Effector CD8-positive, alpha-beta T cell (primary cell): ENCODE results near the gene NUP214.
"Not testable (repeated sequence)": the region's sequence is repeated elsewhere in the genome, so short reads cannot be mapped to it uniquely, and the experiment has no call there.

ENCODE experiments used
- DNase-seq: peaks from one replicate; lab custom pipeline; 2025; lab: John Stamatoyannopoulos, UW

The NUP214 gene

GRCh38 chr9:131116281-131117120, 8.9 kb upstream of the NUP214 start:
- DNase-seq, result no peak

GRCh38 chr9:131117121-131117761, 8.1 kb upstream of the NUP214 start:
- DNase-seq, result no peak

GRCh38 chr9:131117762-131118145, 7.6 kb upstream of the NUP214 start:
- DNase-seq, result no peak

- DNase-seq, result no peak
Observed at GRCh38 chr9:131119600-131119999, 5.8 kb upstream of the NUP214 start.

- no peak for DNase-seq
Observed at GRCh38 chr9:131120620-131121228, 4.7 kb upstream of the NUP214 start.

- DNase-seq, result no peak
Observed at GRCh38 chr9:131121346-131121745, 4.0 kb upstream of the NUP214 start.

GRCh38 chr9:131122158-131122557, 3.2 kb upstream of the NUP214 start:
- DNase-seq, result no peak

GRCh38 chr9:131125038-131125287, 423 bp upstream of the NUP214 start:
- DNase-seq, result no peak

- DNase-seq, result no peak
Observed at GRCh38 chr9:131126059-131126426, 657 bp downstream of the NUP214 start.

- no peak for DNase-seq
Observed at GRCh38 chr9:131129183-131129582, 3.8 kb downstream of the NUP214 start.

GRCh38 chr9:131138676-131139075, 13.3 kb downstream of the NUP214 start:
- no peak for DNase-seq

GRCh38 chr9:131140112-131140511, 14.7 kb downstream of the NUP214 start:
- no peak for DNase-seq

- DNase-seq, result no peak
Observed at GRCh38 chr9:131140550-131140949, 15.2 kb downstream of the NUP214 start.

- DNase-seq, result no peak
Observed at GRCh38 chr9:131142160-131142559, 16.8 kb downstream of the NUP214 start.

GRCh38 chr9:131144201-131144600, 18.8 kb downstream of the NUP214 start:
- DNase-seq, result no peak

GRCh38 chr9:131145245-131145644, 19.9 kb downstream of the NUP214 start:
- DNase-seq, result no peak

GRCh38 chr9:131146186-131146585, 20.8 kb downstream of the NUP214 start:
- no peak for DNase-seq

- DNase-seq, result no peak
Observed at GRCh38 chr9:131148276-131148675, 22.9 kb downstream of the NUP214 start.

- DNase-seq, result no peak
Observed at GRCh38 chr9:131148966-131149687, 23.7 kb downstream of the NUP214 start.

GRCh38 chr9:131149688-131150053, 24.3 kb downstream of the NUP214 start:
- no peak for DNase-seq

- no peak for DNase-seq
Observed at GRCh38 chr9:131153595-131153994, 28.2 kb downstream of the NUP214 start.

- not testable (repeated sequence) for DNase-seq
Observed at GRCh38 chr9:131158673-131159072, 33.3 kb downstream of the NUP214 start.
